ENCODE results near the gene DIP2C.

DNA sequence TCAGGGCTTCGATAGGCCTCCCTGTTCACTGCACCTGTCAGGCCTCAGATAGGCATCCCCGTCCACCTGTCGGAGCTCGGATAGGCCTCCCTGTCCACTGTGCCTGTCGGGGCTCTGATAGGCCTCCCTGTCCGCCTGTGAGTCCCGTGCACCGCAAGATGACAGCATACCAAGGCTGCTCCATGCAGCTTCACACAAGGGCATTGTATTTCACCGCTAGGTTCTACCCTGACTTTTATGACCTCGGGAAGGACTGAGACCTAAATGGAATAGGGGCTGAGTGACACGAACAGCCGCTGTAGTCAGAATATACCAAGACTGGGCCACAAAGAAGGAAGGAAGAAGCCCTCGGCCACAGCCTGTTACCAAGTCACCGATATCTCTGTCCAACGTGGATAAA, 271.2 kb downstream of the DIP2C start:
- TF ChIP-seq, protein P1, sequence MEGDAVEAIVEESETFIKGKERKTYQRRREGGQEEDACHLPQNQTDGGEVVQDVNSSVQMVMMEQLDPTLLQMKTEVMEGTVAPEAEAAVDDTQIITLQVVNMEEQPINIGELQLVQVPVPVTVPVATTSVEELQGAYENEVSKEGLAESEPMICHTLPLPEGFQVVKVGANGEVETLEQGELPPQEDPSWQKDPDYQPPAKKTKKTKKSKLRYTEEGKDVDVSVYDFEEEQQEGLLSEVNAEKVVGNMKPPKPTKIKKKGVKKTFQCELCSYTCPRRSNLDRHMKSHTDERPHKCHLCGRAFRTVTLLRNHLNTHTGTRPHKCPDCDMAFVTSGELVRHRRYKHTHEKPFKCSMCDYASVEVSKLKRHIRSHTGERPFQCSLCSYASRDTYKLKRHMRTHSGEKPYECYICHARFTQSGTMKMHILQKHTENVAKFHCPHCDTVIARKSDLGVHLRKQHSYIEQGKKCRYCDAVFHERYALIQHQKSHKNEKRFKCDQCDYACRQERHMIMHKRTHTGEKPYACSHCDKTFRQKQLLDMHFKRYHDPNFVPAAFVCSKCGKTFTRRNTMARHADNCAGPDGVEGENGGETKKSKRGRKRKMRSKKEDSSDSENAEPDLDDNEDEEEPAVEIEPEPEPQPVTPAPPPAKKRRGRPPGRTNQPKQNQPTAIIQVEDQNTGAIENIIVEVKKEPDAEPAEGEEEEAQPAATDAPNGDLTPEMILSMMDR (IDR thresholded peaks at IDR 0.05): no peak
- TF ChIP-seq POLR2A (IDR thresholded peaks at IDR 0.05): no peak
